Bone marrow (tissue), 2 donors: ENCODE results near the gene GPN2.

Experiments
- DNase-seq, 2 donors: peaks; one replicate each; lab custom pipeline; 2025; lab: John Stamatoyannopoulos, UW

The GPN2 gene

DNA sequence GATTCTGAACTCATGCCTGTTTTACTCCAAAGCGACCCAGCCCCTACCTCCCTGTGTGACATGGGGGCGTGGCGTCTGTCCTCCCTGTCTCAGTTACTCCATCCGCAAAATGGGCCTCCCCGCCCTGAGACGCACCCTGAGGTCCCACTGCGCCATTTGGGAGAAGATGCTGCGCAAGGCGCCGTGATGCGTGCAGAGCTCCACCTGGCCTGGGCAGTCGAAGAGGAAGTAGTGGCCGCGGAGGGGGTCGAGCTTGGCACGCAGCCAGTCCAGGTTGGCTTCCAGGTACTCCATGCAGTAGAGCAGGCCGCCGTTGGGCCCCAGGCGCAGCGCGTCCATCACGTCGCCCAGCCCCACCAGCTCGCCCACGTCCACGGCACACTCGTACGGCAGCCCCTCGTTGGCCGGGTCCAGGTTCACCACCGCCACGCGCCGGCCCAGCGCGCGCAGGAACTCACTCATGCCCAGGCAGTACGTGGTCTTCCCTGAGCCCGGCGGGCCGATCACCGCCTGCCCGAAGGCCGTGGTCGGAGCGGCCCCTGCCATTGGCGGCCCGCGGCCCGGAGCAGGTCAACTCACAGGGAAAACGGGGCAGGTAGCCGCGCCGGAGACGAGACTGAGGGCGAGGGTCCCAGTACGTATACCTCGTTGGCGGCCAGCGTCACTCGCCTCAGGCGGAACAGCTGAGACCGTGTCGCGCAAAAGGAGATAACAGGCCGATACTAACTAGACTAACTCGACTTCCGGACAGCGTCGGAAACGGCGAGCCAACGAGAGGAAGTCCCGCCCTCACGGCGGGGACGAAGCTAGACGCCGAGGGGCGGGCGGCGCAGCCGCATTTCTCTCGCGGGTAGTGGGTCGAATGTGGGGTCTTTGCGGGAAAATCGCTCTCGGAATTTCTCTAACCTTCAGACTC, at the start of gene GPN2:
TSS of gene GPN2 (minus strand) at position 733 of the 916 bp plus-strand sequence. CDS start at position 546, 187 bp downstream.
- peak; percentile 44 to 50 for DNase-seq

DNA sequence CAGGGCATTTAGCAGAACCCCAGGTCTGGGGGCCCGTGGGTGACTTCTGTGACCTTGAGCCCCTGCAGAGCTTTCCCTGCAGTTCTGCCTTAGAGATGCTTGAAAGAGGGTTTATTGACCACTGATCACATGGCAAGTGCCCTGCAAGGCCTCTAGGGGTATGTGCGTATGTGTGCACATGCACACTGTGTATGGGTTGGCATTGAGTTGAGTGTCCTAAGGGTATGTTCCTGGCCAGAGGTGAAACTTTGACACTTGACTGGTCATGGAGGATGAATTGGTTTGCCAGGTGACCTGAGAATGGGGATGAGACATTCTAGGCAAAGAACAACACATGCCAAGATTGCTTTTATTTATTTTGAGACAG, 48.6 kb upstream of the GPN2 start:
- DNase-seq: no peak

GRCh38 chr1:26938004-26938658, 48.0 kb upstream of the GPN2 start:
- DNase-seq: no peak

DNA sequence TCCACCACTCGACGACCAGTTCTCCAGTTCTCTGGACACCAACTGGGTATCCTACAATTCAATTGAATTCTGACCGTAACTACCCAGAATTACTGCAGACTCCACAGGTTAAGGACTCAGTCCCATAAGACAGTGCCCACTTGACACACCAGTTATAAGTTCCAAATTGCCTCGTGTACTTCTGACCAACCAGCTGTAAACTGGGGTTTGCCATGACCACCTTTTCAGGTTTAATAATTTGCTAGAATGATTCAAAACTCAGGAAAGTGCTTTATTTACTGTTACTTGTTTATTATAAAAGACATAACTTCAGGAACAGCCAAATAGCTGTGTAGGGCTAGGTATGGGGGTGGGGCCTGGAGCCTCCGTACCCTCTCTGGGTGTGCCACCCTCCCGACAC, 46.7 kb upstream of the GPN2 start:
- DNase-seq: no peak

GRCh38 chr1:26932531-26932930, 42.4 kb upstream of the GPN2 start:
- no peak for DNase-seq

DNA sequence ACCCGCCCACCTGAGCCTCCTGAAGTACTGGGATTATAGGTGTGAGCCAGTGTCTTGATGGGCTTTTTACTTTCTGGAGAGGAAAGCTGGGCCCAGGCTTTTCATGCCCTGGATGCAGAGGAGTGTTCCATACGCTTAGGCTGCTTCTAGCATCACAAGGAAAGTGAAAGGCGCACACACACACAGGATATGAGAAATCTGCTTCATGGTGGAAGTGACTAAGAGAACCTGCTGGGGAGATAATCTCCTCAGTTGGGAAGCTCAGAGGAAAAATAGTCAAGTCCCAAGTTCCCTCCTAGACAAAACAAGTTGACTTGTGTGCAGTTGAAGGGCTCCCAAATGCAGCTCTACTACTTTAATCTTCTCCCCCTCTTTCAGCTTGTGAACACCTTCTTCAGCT, 33.6 kb upstream of the GPN2 start:
- DNase-seq: no peak

GRCh38 chr1:26922901-26923300, 32.8 kb upstream of the GPN2 start:
- DNase-seq: no peak

DNA sequence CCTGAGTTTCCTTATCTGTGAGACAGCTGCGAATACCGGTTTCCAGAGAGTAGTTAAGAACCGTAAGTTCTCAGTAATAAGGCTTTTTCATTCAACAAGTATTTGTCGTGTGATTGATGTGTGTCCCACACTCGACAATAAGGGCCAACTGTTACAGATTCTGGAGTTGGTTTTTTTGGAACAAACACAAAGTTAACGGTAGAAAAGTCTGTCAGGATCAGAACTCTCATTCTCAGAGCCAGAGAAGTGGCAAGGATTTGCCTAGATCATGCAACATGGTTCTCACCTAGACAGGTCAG, 32.3 kb upstream of the GPN2 start:
- DNase-seq: no peak

DNA sequence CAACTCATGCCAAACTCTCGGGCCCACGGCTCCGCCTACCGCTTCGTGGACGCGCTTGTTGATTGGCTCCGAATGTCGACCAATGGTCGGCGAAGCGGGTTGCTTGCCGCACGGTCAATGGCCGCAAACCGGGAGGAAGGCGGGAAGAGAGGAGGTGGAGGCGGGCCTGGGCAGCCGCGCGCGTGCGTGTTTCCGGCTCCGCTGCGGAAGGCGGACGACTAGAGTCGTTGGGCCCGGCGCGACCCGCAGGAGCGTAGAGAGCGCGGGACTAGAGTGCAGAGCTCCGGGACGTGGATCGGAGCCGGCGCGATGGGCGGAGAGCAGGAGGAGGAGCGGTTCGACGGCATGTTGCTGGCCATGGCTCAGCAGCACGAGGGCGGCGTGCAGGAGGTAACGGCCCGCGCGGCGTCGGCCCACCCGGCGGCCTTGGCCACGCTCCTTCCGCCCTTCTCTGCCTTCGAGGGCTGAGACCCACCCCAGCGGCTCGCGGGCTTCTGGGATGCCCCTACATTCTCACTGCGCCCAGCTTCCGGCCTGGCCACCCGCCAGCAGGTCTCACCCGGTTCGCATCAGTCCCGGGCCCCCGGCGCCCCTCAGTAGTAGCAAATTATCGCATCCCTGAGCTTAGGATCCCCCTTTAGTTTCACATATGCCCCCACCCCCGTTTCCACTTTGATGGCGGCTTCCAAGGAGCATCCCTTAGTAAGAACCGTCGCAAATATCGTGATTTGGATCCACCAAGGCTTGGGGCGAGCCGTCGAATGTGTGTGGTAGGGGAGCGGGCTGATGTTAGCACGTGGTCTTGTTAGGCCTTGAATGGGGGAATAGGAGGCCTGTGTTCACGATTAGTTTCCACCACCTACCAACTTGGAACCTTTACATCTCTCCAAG, 31.7 kb upstream of the GPN2 start, which contains the start of gene NUDC:
TSS of gene NUDC (plus strand) at position 204 of the 891 bp plus-strand sequence. CDS start at position 310, 106 bp downstream.
- DNase-seq: peak; percentile 88

GRCh38 chr1:26921126-26921539, 31.1 kb upstream of the GPN2 start:
- peak in 1 of 2 donors; percentile 33 for DNase-seq

DNA sequence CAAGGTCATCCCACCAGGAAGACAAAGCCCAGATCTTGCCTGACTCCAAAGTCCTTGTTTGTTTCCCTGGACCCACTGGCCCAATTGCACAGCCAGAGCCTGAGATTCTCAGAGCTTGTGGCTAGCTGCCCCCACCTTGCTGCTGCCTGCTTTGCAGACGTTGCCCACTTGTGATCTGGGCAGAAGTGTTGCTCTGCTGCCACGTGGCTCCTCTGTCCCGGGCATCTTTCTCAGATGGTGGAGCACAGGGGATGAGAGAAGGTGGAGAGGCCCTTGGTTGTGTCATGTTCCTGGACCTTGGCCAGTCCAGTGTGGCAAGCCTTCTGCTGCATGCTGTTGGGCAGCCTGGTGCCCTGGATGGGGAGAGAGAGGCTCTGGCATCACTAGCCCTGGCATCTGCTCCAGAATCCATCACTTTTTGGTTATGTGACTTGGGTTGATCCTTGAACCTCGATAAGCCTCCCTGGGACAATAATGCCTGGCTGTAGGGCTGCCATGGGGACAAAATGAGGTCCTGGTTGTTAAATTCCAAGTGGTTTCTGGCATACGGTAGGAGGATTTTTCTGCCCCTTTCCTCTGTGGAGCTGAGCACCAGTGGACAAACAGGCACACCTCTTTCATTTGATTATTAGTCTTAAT, 25.2 kb upstream of the GPN2 start:
- no peak for DNase-seq

DNA sequence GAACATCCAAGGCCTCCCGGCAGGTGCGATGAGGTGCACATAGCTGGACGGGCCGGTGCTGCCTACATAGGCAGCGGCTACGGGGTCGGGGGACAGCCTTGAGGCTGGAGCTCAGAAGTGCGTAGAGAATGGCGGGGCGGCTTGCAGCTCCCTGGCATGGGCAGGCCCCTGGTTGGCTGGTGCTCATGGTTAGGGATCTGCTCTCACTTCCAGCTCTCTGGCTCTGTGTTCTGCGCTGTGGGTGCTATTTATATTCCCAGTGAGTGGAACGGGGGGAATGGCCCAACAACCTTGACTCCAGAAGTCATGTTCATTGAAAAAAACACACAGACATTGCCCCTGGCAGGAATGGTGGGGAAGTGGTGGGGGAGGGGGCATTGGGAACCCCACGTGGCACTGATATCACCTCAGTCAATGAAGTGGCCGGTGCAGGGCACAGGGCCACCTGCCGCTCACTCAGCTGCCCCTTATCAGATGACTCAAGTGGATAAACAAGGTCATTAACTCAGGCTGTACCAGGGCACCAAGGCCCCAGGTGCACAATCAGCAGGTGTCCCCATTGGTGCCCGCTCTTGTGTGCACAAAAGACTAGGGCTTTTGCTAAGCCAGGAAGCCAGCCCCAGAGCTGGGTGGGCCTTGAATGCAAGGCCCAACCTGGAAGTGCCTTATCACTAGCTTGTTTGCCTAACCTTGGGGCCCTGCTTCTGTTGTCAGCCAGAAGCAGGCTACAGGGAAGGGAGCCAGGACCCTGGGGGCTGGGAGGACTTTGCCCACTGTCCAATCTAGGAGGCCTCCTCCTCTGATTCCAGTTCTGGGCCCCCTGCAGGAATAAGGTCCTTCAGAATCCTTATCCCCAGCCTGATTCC, 23.9 kb upstream of the GPN2 start, which contains the start of gene NR0B2:
TSS of gene NR0B2 (minus strand) at position 222 of the 866 bp plus-strand sequence. CDS start at position 187, 35 bp downstream.
- no peak for DNase-seq

DNA sequence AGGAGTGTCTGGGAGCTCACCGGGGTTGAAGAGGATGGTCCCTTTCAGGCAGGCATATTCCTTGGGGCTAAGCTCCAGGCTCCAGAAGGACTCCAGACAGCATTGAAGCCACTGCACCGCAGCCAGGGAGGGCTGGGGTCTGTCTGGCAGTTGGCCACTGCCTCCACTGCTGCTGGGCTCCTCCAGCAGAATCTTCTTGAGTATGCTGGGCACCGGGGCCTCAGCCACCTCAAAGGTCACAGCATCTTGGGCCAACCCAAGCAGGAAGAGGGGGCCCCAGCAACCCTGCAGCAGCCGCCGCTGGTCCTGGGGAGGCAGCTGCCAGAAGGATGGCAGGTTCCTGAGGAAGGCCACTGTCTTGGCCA, 23.3 kb upstream of the GPN2 start:
- DNase-seq: no peak

GRCh38 chr1:26912147-26912490, 22.0 kb upstream of the GPN2 start:
- no peak for DNase-seq

- no peak for DNase-seq
Observed at GRCh38 chr1:26911399-26912146, 21.5 kb upstream of the GPN2 start.

DNA sequence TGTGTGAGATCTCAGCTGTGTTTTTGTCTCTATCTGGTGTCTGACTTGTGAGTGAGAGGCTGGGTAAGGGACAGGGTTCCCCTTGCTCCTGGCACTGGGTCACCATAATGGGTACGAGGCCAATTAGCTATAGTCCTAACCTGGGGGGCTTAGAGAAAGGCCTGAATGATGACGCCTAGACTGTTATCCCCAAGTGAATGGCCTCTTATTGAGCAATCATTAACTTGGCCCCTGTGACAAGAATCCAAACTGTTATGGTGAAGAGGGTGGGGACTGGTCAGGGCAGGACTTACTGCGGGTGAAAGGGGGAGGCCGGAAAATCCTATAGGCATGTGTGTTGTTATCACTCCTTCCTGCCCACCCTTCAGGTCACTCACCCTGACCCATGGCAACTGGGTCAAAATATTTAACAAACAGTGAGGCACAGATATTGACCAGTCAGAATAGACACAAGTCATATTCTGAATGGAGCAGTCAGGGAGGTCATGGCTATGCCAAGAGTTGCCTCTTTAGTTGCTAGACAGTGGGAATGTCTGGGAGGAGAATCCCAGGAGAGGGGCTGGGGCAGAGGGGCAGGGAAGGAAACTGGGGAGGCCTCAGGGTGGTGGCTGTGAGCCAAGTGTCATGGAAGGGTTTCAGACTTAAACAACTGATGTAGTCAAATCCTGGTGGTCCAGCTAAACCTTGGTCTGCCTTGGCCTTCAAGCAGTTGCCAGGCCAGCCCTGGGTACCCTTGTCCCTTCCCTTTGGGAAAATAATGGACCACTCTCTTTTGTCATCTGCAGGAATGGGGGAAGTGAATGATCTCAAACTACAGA, 20.5 kb upstream of the GPN2 start:
- DNase-seq: no peak

DNA sequence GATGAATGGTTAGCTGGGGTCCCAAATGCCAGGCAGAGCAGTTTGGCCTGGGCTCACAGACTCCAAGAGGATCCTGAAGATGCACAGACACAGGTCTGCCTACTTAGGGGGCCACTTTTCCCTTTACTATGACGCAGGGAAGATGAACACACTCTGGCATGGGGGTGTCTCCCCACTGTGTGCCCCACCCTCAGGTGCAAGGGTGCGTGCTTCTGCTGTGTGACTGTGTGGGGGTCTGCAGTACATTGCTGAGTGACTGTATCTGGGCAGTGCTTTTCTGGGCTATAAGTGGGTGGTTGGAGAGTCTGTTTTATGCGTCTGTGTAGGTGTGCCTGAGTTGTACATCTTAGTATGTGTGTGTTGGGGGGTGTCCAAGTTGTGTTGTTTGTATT, 19.9 kb upstream of the GPN2 start:
- no peak for DNase-seq

DNA sequence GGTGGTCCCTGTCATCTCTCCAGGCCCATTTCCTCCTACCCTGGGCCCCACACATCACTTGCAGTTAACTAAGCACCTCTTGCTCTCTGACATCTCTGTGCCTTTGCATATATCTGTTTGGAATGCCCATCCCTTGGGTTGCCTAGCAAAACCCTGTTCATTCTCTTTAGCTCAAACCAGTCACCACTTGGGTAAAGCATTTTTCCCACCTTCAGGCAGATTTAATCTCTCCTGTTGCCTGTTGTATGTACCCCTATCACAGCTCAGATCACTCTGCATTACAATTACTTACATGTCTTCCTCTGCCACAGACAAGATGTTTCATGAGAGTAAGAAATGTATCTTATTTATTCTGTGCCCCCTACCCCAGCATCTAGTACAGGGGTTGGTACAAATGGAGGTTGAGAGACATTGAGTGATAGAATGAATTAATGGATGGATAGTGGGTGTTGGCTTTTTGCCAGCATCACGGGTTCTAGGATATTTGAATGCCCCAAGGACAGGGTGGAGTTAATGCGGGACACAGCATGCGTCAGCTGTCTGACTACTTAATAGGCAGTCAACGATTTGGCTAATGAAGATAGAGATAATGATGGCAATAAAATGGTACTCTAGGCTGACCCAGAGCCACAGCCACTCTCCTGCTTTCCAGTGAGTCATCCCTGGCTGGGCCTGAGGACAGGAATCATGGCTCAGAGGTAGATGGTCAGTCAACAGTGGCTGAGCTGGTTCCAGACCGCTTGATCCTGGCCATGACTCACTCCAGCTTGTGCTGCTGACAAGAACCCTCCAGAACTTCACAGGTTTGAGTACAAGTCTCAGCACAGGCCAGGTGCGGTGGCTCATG, 17.2 kb upstream of the GPN2 start:
- no peak for DNase-seq
